ENCODE results near the gene SEC31B. TPM values are rescaled to one million over a fixed set of nuclear protein-coding genes. Genes with fewer than 3 reads are reported as not detected.

The SEC31B gene
- total RNA-seq, 4 donors from 2014 or later = 2.6 to 11.3 (median 5.8) TPM

- DNase-seq (ENCODE audit: low spot score in 2 of 2) = peak in 1 of 2 donors; percentile 61
- TF ChIP-seq CTCF (IDR thresholded peaks at IDR 0.05) (no peak), POLR2A (IDR thresholded peaks at IDR 0.05) (no peak)
- WGBS, 2 donors = 87% methylated on average over 5 of the region's 5 CpGs
- intact Hi-C loops (cut with DNase I; ENCODE audit: low total_unique reads) = no loop called here
- no peak overlapping the region for H3K4me3 ChIP-seq (ENCODE audit: low read depth, poor library complexity, severe bottlenecking)
Observed at GRCh38 chr10:100483876-100484666, 35.6 kb downstream of the SEC31B start.

GRCh38 chr10:100482834-100483185, 36.9 kb downstream of the SEC31B start:
- 30 to 35% methylated on average over 5 of the region's 5 CpGs for WGBS, 2 donors

GRCh38 chr10:100482181-100482833, 37.4 kb downstream of the SEC31B start:
- intact Hi-C loops (cut with DNase I; ENCODE audit: low total_unique reads) = no loop called here
- peak; percentile 22 to 91 for DNase-seq (ENCODE audit: low spot score in 2 of 2)
- H3K4me3 ChIP-seq (ENCODE audit: low read depth, poor library complexity, severe bottlenecking) = peak overlapping the region; percentile 26
- TF ChIP-seq CTCF (IDR thresholded peaks at IDR 0.05) (peak in 1 of 3 donors; percentile 23), POLR2A (IDR thresholded peaks at IDR 0.05) (no peak)
- 0 to 1% methylated on average over 14 to 26 of the region's 59 CpGs for WGBS, 2 donors

More at GRCh38 chr10:100482834-100483185, 36.9 kb downstream of the SEC31B start:
- intact Hi-C loops (cut with DNase I; ENCODE audit: low total_unique reads) = no loop called here
- no peak overlapping the region for H3K4me3 ChIP-seq (ENCODE audit: low read depth, poor library complexity, severe bottlenecking)
- DNase-seq (ENCODE audit: low spot score in 2 of 2) = no peak
- TF ChIP-seq POLR2A (IDR thresholded peaks at IDR 0.05) = no peak
- TF ChIP-seq CTCF (IDR thresholded peaks at IDR 0.05) = peak in 1 of 3 donors; percentile 5

- WGBS, 2 donors = 3% methylated on average over 15 to 19 of the region's 19 CpGs
- TF ChIP-seq POLR2A (IDR thresholded peaks at IDR 0.05) = no peak
- TF ChIP-seq CTCF (IDR thresholded peaks at IDR 0.05) = no peak
- H3K4me3 ChIP-seq (ENCODE audit: low read depth, poor library complexity, severe bottlenecking) = no peak overlapping the region
- peak; percentile 91 to 97 for DNase-seq (ENCODE audit: low spot score in 2 of 2)
- intact Hi-C loops (cut with DNase I; ENCODE audit: low total_unique reads) = no loop called here
Observed at GRCh38 chr10:100481462-100482081, 38.1 kb downstream of the SEC31B start.

GRCh38 chr10:100480002-100480401, 39.7 kb downstream of the SEC31B start:
- intact Hi-C loops (cut with DNase I; ENCODE audit: low total_unique reads) = no loop called here
- TF ChIP-seq CTCF (IDR thresholded peaks at IDR 0.05) = no peak
- no peak for TF ChIP-seq POLR2A (IDR thresholded peaks at IDR 0.05)
- DNase-seq (ENCODE audit: low spot score in 2 of 2) = peak in 1 of 2 donors; percentile 39
- WGBS, 2 donors = 71 to 84% methylated on average over 2 of the region's 2 CpGs
- H3K4me3 ChIP-seq (ENCODE audit: low read depth, poor library complexity, severe bottlenecking) = no peak overlapping the region

Measured in lower leg skin (tissue), 4 donors.